NCI-H82 treated with DMSO at 0.1 percent for 48 hours (cell line): Measurements from ENCODE around the gene MYH10.

Source experiments
- DNase-seq: peaks from one replicate; lab custom pipeline; 2025; ENCODE audit not compliant: unreplicated experiment; lab: John Stamatoyannopoulos, UW

MYH10 gene

GRCh38 chr17:8610558-8610957 lies 20.0 kb downstream of the MYH10 start:
- no peak for DNase-seq

DNA sequence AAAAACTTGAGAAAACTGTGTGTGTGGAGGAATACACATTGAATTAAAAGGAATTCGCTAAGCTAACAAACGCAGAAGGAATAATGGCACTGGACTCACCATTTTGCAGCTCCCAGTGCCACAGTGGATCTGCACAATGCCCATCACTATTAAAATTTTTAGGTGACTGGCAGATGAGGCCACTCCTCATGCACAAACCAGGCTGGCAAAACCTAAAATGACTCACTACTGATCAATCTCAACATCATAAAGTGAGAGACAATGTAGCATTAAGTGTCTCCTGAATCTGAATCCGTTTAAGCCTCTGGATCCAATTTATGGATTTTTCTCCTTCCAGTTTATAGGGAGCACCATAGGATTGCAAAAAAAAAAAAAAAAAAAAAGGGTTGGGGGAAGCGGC lies 20.6 kb downstream of the MYH10 start:
- no peak for DNase-seq

DNA sequence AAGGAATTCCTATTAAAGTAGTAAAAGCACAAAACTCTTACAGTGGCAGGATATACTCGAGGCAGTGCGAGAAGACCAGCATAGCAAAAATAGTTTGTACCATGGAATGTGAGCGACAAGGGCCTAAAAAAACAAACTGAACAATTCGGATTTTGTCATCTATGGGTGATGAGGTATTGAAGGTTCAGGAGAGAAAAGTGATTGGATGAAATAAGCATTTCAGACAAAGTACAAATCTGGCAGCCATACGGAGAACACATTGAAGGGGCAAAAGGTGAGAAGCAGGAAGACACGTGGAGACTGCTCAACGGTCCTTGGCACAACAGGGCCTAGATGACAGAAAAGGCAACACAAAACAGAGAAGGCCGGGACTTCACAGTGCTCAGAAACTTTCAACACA lies 22.5 kb downstream of the MYH10 start:
- DNase-seq: no peak

- no peak for DNase-seq
These were observed 24.1 kb downstream of the MYH10 start for GRCh38 chr17:8606401-8606800.

DNA sequence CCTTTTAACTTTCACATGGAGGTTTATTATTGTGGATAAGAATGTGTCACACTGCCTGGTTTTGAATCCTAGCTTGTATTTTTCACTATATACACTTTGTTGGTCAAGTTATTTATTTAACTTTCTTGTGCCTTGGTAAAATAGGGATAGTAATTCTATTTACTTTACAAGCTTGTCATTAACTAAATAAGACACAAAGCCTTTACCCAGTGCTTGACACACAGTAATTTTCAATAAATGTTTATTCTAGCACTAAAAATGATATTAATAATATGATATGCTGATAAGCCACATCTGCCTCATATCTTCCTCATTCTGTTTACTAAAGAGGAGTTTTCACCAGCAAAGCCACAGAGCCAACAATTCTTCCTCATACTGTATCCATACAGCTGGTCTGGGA lies 27.8 kb downstream of the MYH10 start:
- DNase-seq: no peak

DNA sequence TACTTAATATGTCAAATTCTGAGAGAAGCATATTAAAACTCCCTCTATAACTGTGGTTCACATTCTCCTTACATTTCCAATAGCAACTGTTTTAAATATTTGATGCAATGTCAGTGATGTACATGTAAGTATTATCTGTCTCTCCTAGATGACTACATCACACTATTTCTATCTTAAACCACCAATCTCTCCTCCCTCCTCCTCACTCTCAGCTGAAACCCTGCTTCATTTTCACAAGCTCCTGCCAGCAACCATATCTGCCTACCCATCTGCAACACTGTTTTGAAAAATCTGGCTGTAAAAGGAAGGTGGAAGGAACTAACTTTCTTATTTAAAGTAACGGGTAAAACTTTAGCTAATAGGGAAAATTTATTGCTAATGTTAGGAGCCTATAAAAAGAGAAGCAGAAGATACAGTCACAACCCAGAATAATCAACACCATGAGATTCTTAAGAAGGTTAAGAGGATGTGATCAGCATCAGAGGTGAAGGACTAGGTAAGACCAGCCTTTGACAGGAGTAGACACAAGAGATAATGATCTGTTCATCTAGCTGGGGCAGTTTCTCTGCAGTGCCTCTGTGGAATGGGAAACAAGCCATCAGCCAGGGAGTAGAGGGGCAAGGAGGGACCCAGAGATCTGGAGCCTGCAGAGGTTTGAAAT lies 31.0 kb downstream of the MYH10 start:
- no peak for DNase-seq

- DNase-seq: no peak
These were observed 31.6 kb downstream of the MYH10 start for GRCh38 chr17:8598913-8599312.

DNA sequence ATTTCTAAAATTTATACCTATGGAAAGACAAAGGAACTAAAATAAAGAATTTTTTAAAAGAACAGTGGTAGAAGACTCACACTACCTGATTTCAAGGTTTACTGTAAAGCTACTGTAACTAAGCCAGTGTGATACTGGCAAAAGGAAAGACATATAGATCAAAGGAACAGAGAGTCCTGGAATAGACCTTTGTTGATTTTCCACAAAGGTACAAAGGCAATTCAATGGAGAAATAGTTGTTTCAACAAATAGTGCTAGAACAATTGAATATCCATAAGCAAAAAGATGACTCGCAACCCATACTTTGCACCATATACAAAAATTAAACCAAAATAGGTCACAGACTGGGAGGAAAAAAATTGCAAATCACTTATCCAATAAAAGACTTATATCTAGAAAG lies 36.7 kb downstream of the MYH10 start:
- no peak for DNase-seq

DNA sequence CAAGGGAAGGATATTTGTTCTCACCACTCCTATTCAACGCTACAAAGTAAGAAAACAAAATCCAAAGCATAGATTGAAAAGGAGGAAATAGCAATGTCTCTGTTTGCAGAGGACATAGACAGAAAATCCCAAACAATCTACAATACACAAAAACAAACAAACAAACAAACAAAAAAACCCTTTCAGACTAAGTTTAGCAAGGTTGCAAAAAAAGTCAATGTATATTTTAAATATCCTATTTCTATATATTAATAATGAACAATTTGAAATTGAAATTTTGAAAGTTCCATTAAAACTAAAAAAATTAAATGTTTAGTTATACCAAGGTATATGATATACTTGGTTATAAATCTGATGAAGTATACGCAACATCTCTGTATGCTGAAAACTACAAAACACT lies 37.2 kb downstream of the MYH10 start:
- no peak for DNase-seq

DNA sequence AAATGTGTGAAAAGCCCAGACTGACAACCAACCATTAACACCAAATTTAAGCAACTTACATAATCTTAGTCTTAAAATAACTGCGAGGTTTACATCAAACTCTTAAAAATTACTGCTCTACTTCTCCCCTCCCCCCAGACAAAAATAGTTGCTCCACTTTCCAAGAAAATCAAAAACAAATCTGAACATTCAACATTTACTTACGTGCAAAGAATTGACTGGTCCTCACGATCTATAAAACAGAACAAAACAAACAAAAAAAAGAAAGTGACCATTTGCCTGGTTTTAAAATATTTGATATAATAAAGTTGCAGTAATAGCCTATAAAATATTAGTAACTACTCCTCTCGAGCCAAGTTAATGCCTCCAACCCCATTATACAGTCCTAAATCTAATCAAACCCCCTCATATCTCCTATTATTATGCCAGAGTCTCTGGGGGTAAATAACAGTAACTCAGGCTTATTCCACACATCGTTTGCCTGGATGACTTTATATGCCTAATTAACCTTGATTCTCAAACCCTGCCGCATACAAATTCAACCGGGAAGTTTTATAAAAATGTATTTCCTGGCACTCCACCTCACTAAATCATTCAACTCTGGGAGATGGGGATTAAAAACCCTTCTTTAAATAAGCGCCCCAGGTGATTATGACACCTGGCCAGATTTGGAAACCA lies 41.5 kb downstream of the MYH10 start:
- no peak for DNase-seq

DNA sequence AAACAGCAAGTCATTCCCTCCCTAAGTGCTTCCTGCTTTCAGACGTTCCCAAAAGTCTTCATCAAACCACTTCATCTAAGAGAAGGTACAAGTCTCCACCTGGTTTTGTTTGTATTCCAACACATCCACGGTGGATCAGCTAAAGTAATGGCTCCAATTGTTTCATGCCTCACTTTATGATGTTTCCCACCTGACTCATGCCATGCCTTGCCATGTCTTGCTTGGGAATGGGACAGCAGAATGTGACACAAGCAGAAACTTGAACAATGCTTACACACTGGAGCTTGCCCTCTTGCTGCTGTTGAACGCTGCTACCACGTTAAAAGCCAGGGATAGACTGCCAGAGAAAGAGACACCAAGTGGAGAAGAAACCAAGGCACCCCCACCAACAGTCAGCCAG lies 43.8 kb downstream of the MYH10 start:
- DNase-seq: no peak

- DNase-seq: no peak
These were observed 44.6 kb downstream of the MYH10 start for GRCh38 chr17:8585911-8586310.

DNA sequence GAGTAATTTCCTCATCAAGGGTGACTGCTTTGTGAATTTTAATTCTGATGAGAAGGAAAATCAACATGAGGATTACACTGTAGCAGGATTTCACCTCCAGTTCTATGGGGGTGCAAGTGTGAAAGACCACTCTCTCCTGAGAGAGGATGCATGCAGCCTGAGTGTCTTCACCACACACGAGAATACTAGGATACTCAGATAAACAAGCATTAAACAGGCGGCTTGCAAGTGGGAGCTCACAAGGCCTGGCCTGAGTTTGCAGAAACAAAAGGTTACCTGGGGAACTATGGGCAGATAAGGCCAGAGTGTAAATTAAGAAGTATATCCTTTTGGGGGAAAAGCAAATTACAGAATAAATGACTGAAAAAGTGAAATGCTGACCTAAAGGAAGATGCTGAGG lies 46.6 kb downstream of the MYH10 start:
- DNase-seq: no peak

GRCh38 chr17:8580952-8581658 lies 49.4 kb downstream of the MYH10 start:
- DNase-seq: peak; percentile 6

- no peak for DNase-seq
These were observed 52.7 kb downstream of the MYH10 start for GRCh38 chr17:8577868-8578267.

DNA sequence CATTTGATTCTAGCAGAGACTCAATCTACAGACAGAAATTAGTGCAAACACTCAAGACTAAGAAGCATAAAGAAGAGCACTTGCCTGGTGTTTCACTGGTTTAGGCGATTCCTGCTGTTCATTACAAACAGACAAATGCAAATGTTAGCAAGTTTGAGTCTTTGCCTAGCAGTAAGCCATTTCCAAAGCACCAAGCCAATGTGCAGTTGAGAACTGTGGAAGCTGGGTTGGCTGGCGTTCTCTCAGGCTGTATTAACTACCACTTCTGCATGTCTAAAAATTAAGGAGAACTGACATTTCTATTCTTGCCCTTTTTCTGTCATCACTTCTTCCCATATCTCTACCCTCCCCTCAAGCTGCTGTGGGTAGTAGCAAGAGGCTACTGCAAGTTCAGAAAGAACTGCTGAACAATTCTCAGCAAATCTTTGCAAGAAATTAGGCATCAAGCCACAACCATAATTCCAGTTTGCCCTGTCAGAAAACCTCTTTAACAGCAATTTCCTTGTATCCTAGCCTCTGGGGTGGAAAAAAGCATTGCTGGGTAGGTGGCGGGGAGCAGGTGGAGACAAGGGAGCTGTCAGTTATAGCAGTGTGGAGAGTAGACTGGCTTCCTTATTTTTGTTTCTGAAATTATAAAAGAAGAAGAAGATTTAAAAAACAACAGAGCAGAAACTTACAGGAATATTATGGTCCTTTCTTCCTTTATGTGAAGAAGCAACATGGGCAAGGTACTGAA lies 53.8 kb downstream of the MYH10 start:
- DNase-seq: no peak

DNA sequence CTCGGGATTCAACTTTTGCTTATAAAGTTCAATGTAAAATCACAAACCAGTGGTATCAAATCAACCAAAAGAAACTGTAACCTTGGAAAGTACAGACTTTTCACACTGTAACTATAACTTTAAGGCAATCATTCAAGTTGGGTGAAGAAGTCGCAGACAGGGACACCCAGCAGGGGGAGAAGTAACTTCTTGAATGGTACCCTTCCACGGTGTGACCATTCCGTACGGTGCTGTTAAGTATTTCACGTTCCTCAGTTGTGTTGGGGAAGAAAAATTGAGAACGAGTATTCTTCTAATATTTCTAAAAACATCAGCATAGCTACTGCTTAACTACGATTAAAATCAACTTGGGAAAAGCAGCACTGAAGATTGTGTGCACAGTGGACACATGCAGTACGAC lies 55.8 kb downstream of the MYH10 start:
- no peak for DNase-seq

DNA sequence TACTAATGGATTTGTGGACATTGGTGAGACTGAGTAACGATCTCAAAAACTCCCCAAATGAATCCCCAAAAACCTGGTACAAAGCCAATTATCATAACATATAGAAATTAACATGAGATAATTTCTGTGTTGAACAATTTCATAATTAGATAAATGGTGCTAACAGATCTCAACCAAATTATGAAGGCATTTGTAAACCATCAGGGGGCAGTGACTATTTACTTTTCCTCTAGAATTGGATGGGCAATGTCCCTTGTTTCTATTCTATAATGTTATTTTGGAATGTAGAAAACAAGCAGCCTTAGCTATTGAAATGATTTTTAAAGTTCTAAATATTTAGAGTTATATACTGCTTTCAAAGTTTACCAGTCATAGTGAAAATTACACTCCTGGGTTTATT lies 57.8 kb downstream of the MYH10 start:
- no peak for DNase-seq

- no peak for DNase-seq
These were observed 66.4 kb downstream of the MYH10 start for GRCh38 chr17:8563981-8564602.

DNA sequence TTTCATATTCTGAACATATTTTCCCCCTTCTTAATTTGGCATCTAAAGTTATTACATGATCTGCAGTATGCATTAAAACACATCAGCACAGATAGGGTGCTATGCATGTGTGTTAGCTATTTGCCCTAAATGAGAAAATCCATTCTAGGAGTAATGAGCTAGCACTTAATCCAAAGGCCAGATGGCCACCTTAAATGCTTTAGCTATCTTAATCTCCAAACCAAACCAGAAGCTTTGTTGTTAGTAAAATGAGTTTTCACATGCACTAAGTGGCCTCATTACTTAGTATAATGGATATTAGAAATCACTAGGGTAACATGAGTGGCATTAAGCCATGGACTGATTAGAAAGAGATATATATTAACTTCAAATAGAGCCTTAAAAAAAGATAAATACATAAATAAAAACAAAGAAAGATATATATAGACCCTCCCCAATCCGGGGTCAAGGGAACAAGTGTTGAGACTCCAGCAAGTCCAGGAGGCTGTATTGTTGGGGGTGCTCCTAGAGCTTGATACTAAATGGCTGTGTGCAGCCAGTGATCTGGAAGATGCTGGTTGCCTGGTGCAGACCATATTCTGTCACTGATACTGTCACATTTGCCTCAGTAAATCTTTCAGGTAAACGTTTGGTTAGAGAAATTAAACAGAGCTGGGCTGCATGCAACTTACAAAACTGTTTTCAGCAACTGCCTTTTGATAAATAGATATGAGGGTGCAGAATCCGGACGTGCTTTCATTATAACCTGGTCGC lies 67.3 kb downstream of the MYH10 start:
- DNase-seq: peak; percentile 97

GRCh38 chr17:8558144-8558543 lies 72.4 kb downstream of the MYH10 start:
- no peak for DNase-seq
